OCI-LY3 (cell line): ENCODE results near the gene RASA2.

Experiments
- H2AFZ ChIP-seq: fragments of 200-600, 300-600 bp; shearing (Covaris generic); 2 replicates; pipeline ENCODE4 v1.6.0; 2014; ENCODE audit warnings: antibody characterized with exemption, low read depth, low read length
- H3K27ac ChIP-seq: fragments of 200-600, 300-600 bp; sonication (generic); 2 replicates; pipeline ENCODE4 v1.5.1; 2014; ENCODE audit warnings: mild to moderate bottlenecking, low read length, moderate library complexity, mixed read lengths
- H3K27me3 ChIP-seq: fragments of 200-600, 300-600 bp; sonication (generic); 2 replicates; pipeline ENCODE4 v1.6.1; 2014; ENCODE audit warnings: low read depth, low read length, mixed read lengths
- H3K36me3 ChIP-seq: fragments of 200-600, 300-600 bp; sonication (generic); replicated peaks from 2 replicates; pipeline ENCODE3; 2014; ENCODE audit warnings: low read depth, low read length, mixed read lengths
- H3K4me1 ChIP-seq: fragments of 300-600, 200-600 bp; sonication (generic); 2 replicates; pipeline ENCODE4 v1.6.1; 2014; ENCODE audit warnings: low read length, mixed read lengths
- H3K4me2 ChIP-seq: fragments of 200-600, 300-600 bp; sonication (generic); 2 replicates; pipeline ENCODE4 v1.6.1; 2014; ENCODE audit warnings: low read length, mixed read lengths
- H3K4me3 ChIP-seq: fragments of 300-600, 200-600 bp; sonication (generic); 2 replicates; pipeline ENCODE4 v1.5.1; 2014; ENCODE audit warnings: antibody characterized with exemption, mild to moderate bottlenecking, low read length, moderate library complexity
- H3K79me2 ChIP-seq: fragments of 300-600, 200-600 bp; shearing (Covaris generic); 2 replicates; pipeline ENCODE4 v1.6.1; 2014; ENCODE audit warnings: mild to moderate bottlenecking, low read length, mixed read lengths
- H3K9ac ChIP-seq: fragments of 300-600, 200-600 bp; shearing (Covaris generic); 2 replicates; pipeline ENCODE4 v1.6.0; 2014; ENCODE audit warnings: mild to moderate bottlenecking, low read length, moderate library complexity
- H3K9me3 ChIP-seq: fragments of 200-600, 300-600 bp; shearing (Covaris generic); 2 replicates; pipeline ENCODE4 v1.6.1; 2014; ENCODE audit warnings: low read length, mixed read lengths; ENCODE audit not compliant: insufficient read depth
- H4K20me1 ChIP-seq: fragments of 200-600, 300-600 bp; sonication (generic); 2 replicates; pipeline ENCODE4 v1.6.1; 2016; ENCODE audit warnings: low read length, mixed read lengths; ENCODE audit not compliant: insufficient read depth
- EZH2phosphoT487 ChIP-seq: fragments of 200-600 bp; shearing (Covaris generic); IDR thresholded peaks from 2 replicates; pipeline ENCODE4 v1.6.1; 2018; ENCODE audit warnings: antibody characterized with exemption, mixed run types, low read depth
- TF ChIP-seq, protein P1 (sequence below): fragments of 200-600, 300-600 bp; sonication (generic); IDR thresholded peaks from 2 replicates; pipeline ENCODE4 v1.5.1; 2014; ENCODE audit warnings: antibody characterized with exemption, low read length, low read depth

The RASA2 gene

GRCh38 chr3:141661229-141662196, 174.7 kb downstream of the RASA2 start:
- Histone ChIP-seq H2AFZ (no peak overlapping the region), H3K9me3 (peaks cover 8% of the 10 kb centered on the region; the same call in 1 of the 2 replicates), H3K4me2 (no peak overlapping the region), H3K27ac (no peak overlapping the region), H3K4me3 (no peak overlapping the region), H3K4me1 (no peaks in the 10 kb centered on the region), H4K20me1 (no peaks in the 10 kb centered on the region), H3K36me3 (no peaks in the 10 kb centered on the region), H3K79me2 (no peaks in the 10 kb centered on the region), H3K27me3 (no peaks in the 10 kb centered on the region), H3K9ac (no peak overlapping the region)
- TF ChIP-seq EZH2phosphoT487 = no peak
- TF ChIP-seq, protein P1, sequence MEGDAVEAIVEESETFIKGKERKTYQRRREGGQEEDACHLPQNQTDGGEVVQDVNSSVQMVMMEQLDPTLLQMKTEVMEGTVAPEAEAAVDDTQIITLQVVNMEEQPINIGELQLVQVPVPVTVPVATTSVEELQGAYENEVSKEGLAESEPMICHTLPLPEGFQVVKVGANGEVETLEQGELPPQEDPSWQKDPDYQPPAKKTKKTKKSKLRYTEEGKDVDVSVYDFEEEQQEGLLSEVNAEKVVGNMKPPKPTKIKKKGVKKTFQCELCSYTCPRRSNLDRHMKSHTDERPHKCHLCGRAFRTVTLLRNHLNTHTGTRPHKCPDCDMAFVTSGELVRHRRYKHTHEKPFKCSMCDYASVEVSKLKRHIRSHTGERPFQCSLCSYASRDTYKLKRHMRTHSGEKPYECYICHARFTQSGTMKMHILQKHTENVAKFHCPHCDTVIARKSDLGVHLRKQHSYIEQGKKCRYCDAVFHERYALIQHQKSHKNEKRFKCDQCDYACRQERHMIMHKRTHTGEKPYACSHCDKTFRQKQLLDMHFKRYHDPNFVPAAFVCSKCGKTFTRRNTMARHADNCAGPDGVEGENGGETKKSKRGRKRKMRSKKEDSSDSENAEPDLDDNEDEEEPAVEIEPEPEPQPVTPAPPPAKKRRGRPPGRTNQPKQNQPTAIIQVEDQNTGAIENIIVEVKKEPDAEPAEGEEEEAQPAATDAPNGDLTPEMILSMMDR = no peak

- H3K4me2 ChIP-seq = no peak overlapping the region
- H3K27ac ChIP-seq = no peak overlapping the region
- H3K4me3 ChIP-seq = no peak overlapping the region
- no peaks in the 10 kb centered on the region for H3K36me3 ChIP-seq
- H3K9me3 ChIP-seq = no peaks in the 10 kb centered on the region
- no peaks in the 10 kb centered on the region for H3K4me1 ChIP-seq
- H2AFZ ChIP-seq = no peak overlapping the region
- TF ChIP-seq, protein P1 = no peak
- no peak for TF ChIP-seq EZH2phosphoT487
- H3K27me3 ChIP-seq = no peaks in the 10 kb centered on the region
- H3K9ac ChIP-seq = no peak overlapping the region
- H3K79me2 ChIP-seq = no peaks in the 10 kb centered on the region
- no peaks in the 10 kb centered on the region for H4K20me1 ChIP-seq
These were observed 177.2 kb downstream of the RASA2 start for GRCh38 chr3:141663993-141664392.
